NCI-H524 treated with DMSO at 0.1 percent for 48 hours (cell line): Measurements from ENCODE around the gene TMEM9B.
A peak's percentile ranks its signal among the peaks of the same experiment; 100 is the strongest.

Experiments used
- DNase-seq: peaks from one replicate; lab custom pipeline; 2025; lab: John Stamatoyannopoulos, UW

TMEM9B gene

GRCh38 chr11:8930456-8931175, 33.6 kb downstream of the TMEM9B start:
- no peak for DNase-seq

GRCh38 chr11:8928981-8929615, 35.1 kb downstream of the TMEM9B start:
- DNase-seq, result no peak

GRCh38 chr11:8928205-8928604, 36.0 kb downstream of the TMEM9B start:
- no peak for DNase-seq

- no peak for DNase-seq
These were observed 37.0 kb downstream of the TMEM9B start for GRCh38 chr11:8927233-8927632.

GRCh38 chr11:8926236-8926635, 38.0 kb downstream of the TMEM9B start:
- DNase-seq, result no peak

- DNase-seq, result no peak
These were observed 38.5 kb downstream of the TMEM9B start for GRCh38 chr11:8925711-8926110.

- no peak for DNase-seq
These were observed 41.6 kb downstream of the TMEM9B start for GRCh38 chr11:8922691-8923090.

GRCh38 chr11:8917157-8917825, 47.0 kb downstream of the TMEM9B start:
- DNase-seq, result no peak

- DNase-seq, result no peak
These were observed 49.6 kb downstream of the TMEM9B start for GRCh38 chr11:8914661-8915018.

- DNase-seq, result no peak
These were observed 50.1 kb downstream of the TMEM9B start for GRCh38 chr11:8913961-8914660.

- peak; percentile 92 for DNase-seq
These were observed 53.0 kb downstream of the TMEM9B start, which contains the start of gene AKIP1 for GRCh38 chr11:8911029-8911823. Gene AKIP1 (plus strand): TSS chr11:8911189. CDS start chr11:8911450, 261 bp downstream.

- DNase-seq, result no peak
These were observed 53.6 kb downstream of the TMEM9B start for GRCh38 chr11:8910649-8911026.

- no peak for DNase-seq
These were observed 56.1 kb downstream of the TMEM9B start for GRCh38 chr11:8908099-8908498.

- no peak for DNase-seq
These were observed 57.1 kb downstream of the TMEM9B start for GRCh38 chr11:8907116-8907515.

- no peak for DNase-seq
These were observed 58.6 kb downstream of the TMEM9B start for GRCh38 chr11:8905528-8906165.

- DNase-seq, result no peak
These were observed 65.0 kb downstream of the TMEM9B start for GRCh38 chr11:8899119-8899753.
